H9 (cell line): ENCODE results near the gene RPRD1A. TPM values are rescaled to one million over a fixed set of nuclear protein-coding genes. Genes with fewer than 3 reads are reported as not detected.
A peak's percentile ranks its signal among the peaks of the same experiment; 100 is the strongest.
"Not testable (repeated sequence)": the region's sequence is repeated elsewhere in the genome, so short reads cannot be mapped to it uniquely, and the experiment has no call there.

ENCODE experiments used
- DNase-seq: peaks from one replicate; pipeline ENCODE4 v3.0.0-alpha.2; 2017
- H2AFZ ChIP-seq: one replicate; pipeline ENCODE4 v1.6.1; 2013; ENCODE audit warnings: mild to moderate bottlenecking, low read length, control low read depth, moderate library complexity
- H2AK5ac ChIP-seq: 2 replicates; pipeline ENCODE4 v1.6.1; 2013; ENCODE audit warnings: low read length, control low read depth, mixed read lengths; ENCODE audit not compliant: insufficient read length
- H2BK120ac ChIP-seq: one replicate; pipeline ENCODE4 v1.6.1; 2013; ENCODE audit warnings: low read depth, mild to moderate bottlenecking, low read length, control low read depth, inconsistent platforms; ENCODE audit not compliant: poor library complexity, severe bottlenecking
- H2BK12ac ChIP-seq: 2 replicates; pipeline ENCODE4 v1.6.1; 2013; ENCODE audit warnings: low read length, control low read depth, mixed read lengths, low read depth; ENCODE audit not compliant: insufficient read length
- H2BK15ac ChIP-seq: 2 replicates; pipeline ENCODE4 v1.6.1; 2013; ENCODE audit warnings: low read depth, low read length, control low read depth
- H2BK20ac ChIP-seq: one replicate; pipeline ENCODE4 v1.6.1; 2013; ENCODE audit warnings: low read depth, mild to moderate bottlenecking, low read length, control low read depth, inconsistent platforms; ENCODE audit not compliant: poor library complexity, severe bottlenecking
- H2BK5ac ChIP-seq: 2 replicates; pipeline ENCODE4 v1.6.1; 2013; ENCODE audit warnings: low read length, control low read depth, mixed read lengths; ENCODE audit not compliant: insufficient read length
- H3K14ac ChIP-seq: 2 replicates; pipeline ENCODE4 v1.6.1; 2013; ENCODE audit warnings: low read length, control low read depth; ENCODE audit not compliant: insufficient read depth
- H3K18ac ChIP-seq: 2 replicates; pipeline ENCODE4 v1.6.1; 2013; ENCODE audit warnings: low read depth, mild to moderate bottlenecking, mixed read lengths, low read length, control low read depth; ENCODE audit not compliant: insufficient read length
- H3K23ac ChIP-seq: 2 replicates; pipeline ENCODE4 v1.6.1; 2013; ENCODE audit warnings: low read length, control low read depth, mixed read lengths, low read depth; ENCODE audit not compliant: insufficient read length
- H3K23me2 ChIP-seq: 2 replicates; pipeline ENCODE4 v1.6.1; 2013; ENCODE audit warnings: low read depth, mild to moderate bottlenecking, mixed read lengths, low read length, control low read depth; ENCODE audit not compliant: insufficient read length, poor library complexity, severe bottlenecking
- H3K27ac ChIP-seq: 2 replicates; pipeline ENCODE4 v1.5.1; 2013; ENCODE audit warnings: low read length, control low read depth, mixed read lengths, low read depth; ENCODE audit not compliant: insufficient read length
- H3K27me3 ChIP-seq: 2 replicates; pipeline ENCODE4 v1.6.1; 2013; ENCODE audit warnings: low read length, control low read depth, inconsistent platforms; ENCODE audit not compliant: insufficient read depth
- H3K4ac ChIP-seq: 2 replicates; pipeline ENCODE4 v1.6.1; 2013; ENCODE audit warnings: low read depth, mild to moderate bottlenecking, control low read depth, inconsistent platforms, low read length, moderate library complexity
- H3K4me1 ChIP-seq: 2 replicates; pipeline ENCODE4 v1.6.1; 2013; ENCODE audit warnings: low read length, control low read depth, inconsistent platforms; ENCODE audit not compliant: insufficient read depth
- H3K4me2 ChIP-seq: 2 replicates; pipeline ENCODE4 v1.6.1; 2013; ENCODE audit warnings: low read length, control low read depth, mixed read lengths; ENCODE audit not compliant: insufficient read length, insufficient read depth
- H3K56ac ChIP-seq: 2 replicates; pipeline ENCODE4 v1.6.1; 2013; ENCODE audit warnings: low read depth, mild to moderate bottlenecking, mixed read lengths, low read length, control low read depth; ENCODE audit not compliant: insufficient read length
- H3K79me1 ChIP-seq: 2 replicates; pipeline ENCODE4 v1.6.1; 2013; ENCODE audit warnings: low read depth, mild to moderate bottlenecking, moderate library complexity, low read length, control low read depth, inconsistent platforms; ENCODE audit not compliant: insufficient read depth, poor library complexity, severe bottlenecking
- H3K79me2 ChIP-seq: 2 replicates; pipeline ENCODE4 v1.6.1; 2013; ENCODE audit warnings: low read length, control low read depth, inconsistent platforms; ENCODE audit not compliant: insufficient read depth
- H3K9ac ChIP-seq: 2 replicates; pipeline ENCODE4 v1.6.1; 2013; ENCODE audit warnings: low read length, control low read depth, mixed read lengths; ENCODE audit not compliant: insufficient read length; ENCODE audit errors: extremely low read depth
- H3K9me3 ChIP-seq: one replicate; pipeline ENCODE4 v1.6.1; 2013; ENCODE audit warnings: low read depth, low read length, inconsistent platforms; ENCODE audit not compliant: control insufficient read depth
- H3T11ph ChIP-seq: one replicate; pipeline ENCODE4 v1.6.1; 2013; ENCODE audit warnings: mild to moderate bottlenecking, low read length, control low read depth, inconsistent platforms
- H4K20me1 ChIP-seq: one replicate; pipeline ENCODE4 v1.6.1; 2013; ENCODE audit not compliant: control insufficient read depth, insufficient read length, insufficient read depth
- H4K5ac ChIP-seq: 2 replicates; pipeline ENCODE4 v1.6.1; 2013; ENCODE audit warnings: low read depth, mild to moderate bottlenecking, mixed read lengths, low read length, control low read depth; ENCODE audit not compliant: insufficient read length
- H4K8ac ChIP-seq: replicated peaks from 2 replicates; pipeline ENCODE4 v1.6.1; 2013; ENCODE audit warnings: low read length, control low read depth, mixed read lengths, low read depth; ENCODE audit not compliant: insufficient read length
- H4K91ac ChIP-seq: 2 replicates; pipeline ENCODE4 v1.6.1; 2013; ENCODE audit warnings: low read depth, mild to moderate bottlenecking, moderate library complexity, mixed read lengths, low read length, control low read depth; ENCODE audit not compliant: insufficient read length
- H3K27ac Mint-ChIP-seq, 3 experiments: 2 replicates in 2 of 3; 3 replicates in 1 of 3; pipeline ENCODE4 v1.8.0; 2020 to 2021; ENCODE audit warnings: mixed read lengths in 3 of 3, mild to moderate bottlenecking in 1 of 3, moderate library complexity in 1 of 3
- H3K27me3 Mint-ChIP-seq: 2 replicates; pipeline ENCODE4 v1.8.0; 2021; ENCODE audit warnings: low read depth, mild to moderate bottlenecking, moderate library complexity, mixed read lengths
- H3K36me3 Mint-ChIP-seq, 3 experiments: 2 replicates in 2 of 3; 3 replicates in 1 of 3; pipeline ENCODE4 v1.8.0; 2020 to 2021; ENCODE audit warnings: low read depth in 3 of 3, mixed read lengths in 3 of 3; ENCODE audit not compliant: insufficient read depth in 1 of 3
- H3K4me1 Mint-ChIP-seq, 2 experiments: 2 replicates each; pipeline ENCODE4 v1.8.0; 2020; ENCODE audit warnings: mixed read lengths in 2 of 2
- H3K4me3 Mint-ChIP-seq, 2 experiments: 2 replicates in 1 of 2; 3 replicates in 1 of 2; pipeline ENCODE4 v1.8.0; 2020 to 2021; ENCODE audit warnings: mild to moderate bottlenecking in 2 of 2, mixed read lengths in 2 of 2, moderate library complexity in 1 of 2
- H3K9me3 Mint-ChIP-seq, 2 experiments: 2 replicates in 1 of 2; 3 replicates in 1 of 2; pipeline ENCODE4 v1.8.0; 2020; ENCODE audit warnings: mild to moderate bottlenecking in 2 of 2, mixed read lengths in 2 of 2, moderate library complexity in 1 of 2
- CTCF ChIP-seq: fragments of 200-600 bp; sonication (generic); conservative IDR thresholded peaks from 3 replicates; pipeline ENCODE4 v1.8.0; 2021; ENCODE audit warnings: antibody characterized with exemption, mild to moderate bottlenecking
- WGBS: extraction: QIAGEN DNeasy Blood & Tissue Kit; methylation state at CpG from one replicate; pipeline ENCODE4 v1.1.7; 2013; ENCODE audit warnings: missing lambda C conversion rate, low lambda C conversion rate, mixed read lengths; ENCODE audit not compliant: insufficient read length; ENCODE audit errors: extremely low coverage; 5-methylcytosine and 5-hydroxymethylcytosine counted together
- total RNA-seq: library from RNA; stranded (reverse); gene quantifications from 2 replicates; pipeline ENCODE4 v1.2.1, GENCODE V29; 2021

The RPRD1A gene
- total RNA-seq, 1 experiment from 2014 or later, result 107 TPM

DNA sequence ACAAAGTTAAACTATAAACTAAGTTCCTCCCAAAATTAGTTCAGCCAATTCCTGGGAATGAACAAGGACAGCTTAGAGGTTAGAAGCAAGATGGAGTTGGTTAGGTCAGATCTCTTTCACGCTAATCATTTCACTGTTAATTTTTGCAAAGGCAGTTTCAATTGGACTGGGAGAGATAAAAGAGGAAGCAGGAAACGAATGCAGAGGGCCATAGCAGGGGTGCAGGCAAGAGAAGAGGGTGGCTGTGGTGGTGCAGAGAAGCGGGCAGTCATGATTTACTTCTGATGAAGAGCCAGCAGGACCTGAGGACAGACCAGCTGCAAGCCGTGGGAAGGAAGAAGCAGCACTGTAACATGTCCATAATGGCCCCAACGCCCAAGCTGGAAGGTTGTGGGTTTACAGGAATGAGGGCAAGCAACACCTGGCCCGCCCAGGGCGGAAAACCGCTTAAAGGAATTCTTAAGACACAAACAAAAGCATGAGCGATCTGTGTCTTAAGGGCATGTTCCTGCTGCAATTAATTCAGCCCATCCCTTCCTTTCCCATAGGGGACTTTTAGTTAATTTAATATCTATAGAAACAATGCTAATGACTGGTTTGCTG is 99.0 kb downstream of the RPRD1A start:
- Mint-ChIP-seq H3K4me1 (peaks cover 12 to 14% of the 10 kb centered on the region in 2 experiments), H3K27me3 (no peaks in the 10 kb centered on the region), H3K36me3 (peaks cover 0 to 8% (median 5%) of the 10 kb centered on the region in 3 experiments; a peak in 4 of 7 replicates), H3K4me3 (no peak overlapping the region), H3K9me3 (peaks cover 0 to 10% of the 10 kb centered on the region in 2 experiments; a peak in 2 of 5 replicates), H3K27ac (peak overlapping the region in 1 of 3 experiments; percentile 8; a peak in 1 of 7 replicates)
- H4K20me1 ChIP-seq, result no peaks in the 10 kb centered on the region
- H3K27me3 ChIP-seq, result no peaks in the 10 kb centered on the region
- H3K14ac ChIP-seq, result no peak overlapping the region
- H4K8ac ChIP-seq, result no peak overlapping the region
- H2AFZ ChIP-seq, result no peak overlapping the region
- no peak for TF ChIP-seq CTCF
- peaks cover under 1% of the 10 kb centered on the region; the same call in 1 of the 2 replicates for H3K4me1 ChIP-seq
- H4K5ac ChIP-seq, result no peak overlapping the region
- H3K27ac ChIP-seq, result no peak overlapping the region
- H3K56ac ChIP-seq, result no peak overlapping the region
- H2BK120ac ChIP-seq, result no peak overlapping the region
- H3K4ac ChIP-seq, result no peak overlapping the region
- H3K9me3 ChIP-seq, result no peaks in the 10 kb centered on the region
- H2BK20ac ChIP-seq, result no peak overlapping the region
- H3K9ac ChIP-seq, result no peak overlapping the region
- H3K79me2 ChIP-seq, result peaks cover 2% of the 10 kb centered on the region; the same call in 1 of the 2 replicates
- no CpG with 5 or more reads among the region's 9 CpGs for WGBS
- no peak for DNase-seq
- no peaks in the 10 kb centered on the region for H3K79me1 ChIP-seq
- H2AK5ac ChIP-seq, result no peak overlapping the region
- H3T11ph ChIP-seq, result no peak overlapping the region
- H3K4me2 ChIP-seq, result no peak overlapping the region
- H3K18ac ChIP-seq, result no peak overlapping the region
- H2BK12ac ChIP-seq, result no peak overlapping the region
- H4K91ac ChIP-seq, result no peak overlapping the region
- no peaks in the 10 kb centered on the region for H3K23me2 ChIP-seq
- H3K23ac ChIP-seq, result no peak overlapping the region
- H2BK5ac ChIP-seq, result no peak overlapping the region
- no peak overlapping the region for H2BK15ac ChIP-seq

GRCh38 chr18:35967866-35968265 is 99.5 kb downstream of the RPRD1A start:
- not testable (repeated sequence) for H2BK5ac ChIP-seq, H2BK120ac ChIP-seq, H2BK15ac ChIP-seq, H3K27me3 Mint-ChIP-seq, H3K9me3 Mint-ChIP-seq, H3K4me2 ChIP-seq, H3K9me3 ChIP-seq, H3T11ph ChIP-seq, H3K27me3 ChIP-seq, H4K5ac ChIP-seq, H3K23ac ChIP-seq, H3K79me1 ChIP-seq, H3K27ac ChIP-seq, H2BK12ac ChIP-seq, H2AK5ac ChIP-seq, H2AFZ ChIP-seq, H4K20me1 ChIP-seq, H3K18ac ChIP-seq, H3K36me3 Mint-ChIP-seq, H4K8ac ChIP-seq, H2BK20ac ChIP-seq, DNase-seq, H3K4me1 ChIP-seq, H3K23me2 ChIP-seq, H3K9ac ChIP-seq, H3K4me3 Mint-ChIP-seq, H3K14ac ChIP-seq, H4K91ac ChIP-seq, H3K79me2 ChIP-seq, H3K4ac ChIP-seq, H3K27ac Mint-ChIP-seq, H3K56ac ChIP-seq
- WGBS, result no CpG with 5 or more reads among the region's 4 CpGs
- peaks cover 8 to 11% of the 10 kb centered on the region in 2 experiments for H3K4me1 Mint-ChIP-seq
